ENCODE results near the gene BORCS5.
A peak's percentile ranks its signal among the peaks of the same experiment; 100 is the strongest.

The BORCS5 gene

GRCh38 chr12:12511895-12512711 is 155.2 kb downstream of the BORCS5 start:
- peak; percentile 39 to 47 for DNase-seq (ENCODE audit: low read depth in 2 of 2)

- no peak for DNase-seq (ENCODE audit: low read depth in 2 of 2)
Observed at GRCh38 chr12:12513416-12514006, 156.6 kb downstream of the BORCS5 start.

- DNase-seq (ENCODE audit: low read depth in 2 of 2) = no peak
Observed at GRCh38 chr12:12518464-12518845, 161.6 kb downstream of the BORCS5 start.

- DNase-seq (ENCODE audit: low read depth in 2 of 2) = no peak
Observed at GRCh38 chr12:12518919-12519318, 162.0 kb downstream of the BORCS5 start.

All from stimulated activated CD4-positive, alpha-beta T cell treated with anti-CD3 and anti-CD28 coated beads, Interleukin-15, amount 100 ng/mL, for 48 hours (primary cell).